Hematopoietic multipotent progenitor cell treated with erythropoietin and hydrocortisone succinate and interleukin-3 and kit ligand, for 4 days (in vitro differentiated cells): ENCODE data around the gene ALK.
"Not testable (repeated sequence)": the region's sequence is repeated elsewhere in the genome, so short reads cannot be mapped to it uniquely, and the experiment has no call there.

Source experiments
- DNase-seq: peaks from one replicate; pipeline ENCODE4 v3.0.0-alpha.2; 2015

The ALK gene

GRCh38 chr2:29262681-29263260, 658.6 kb downstream of the ALK start:
- peak; percentile 9 for DNase-seq

GRCh38 chr2:29261003-29261402, 660.4 kb downstream of the ALK start:
- DNase-seq, result no peak

GRCh38 chr2:29260142-29260772, 661.1 kb downstream of the ALK start:
- DNase-seq, result no peak

DNA sequence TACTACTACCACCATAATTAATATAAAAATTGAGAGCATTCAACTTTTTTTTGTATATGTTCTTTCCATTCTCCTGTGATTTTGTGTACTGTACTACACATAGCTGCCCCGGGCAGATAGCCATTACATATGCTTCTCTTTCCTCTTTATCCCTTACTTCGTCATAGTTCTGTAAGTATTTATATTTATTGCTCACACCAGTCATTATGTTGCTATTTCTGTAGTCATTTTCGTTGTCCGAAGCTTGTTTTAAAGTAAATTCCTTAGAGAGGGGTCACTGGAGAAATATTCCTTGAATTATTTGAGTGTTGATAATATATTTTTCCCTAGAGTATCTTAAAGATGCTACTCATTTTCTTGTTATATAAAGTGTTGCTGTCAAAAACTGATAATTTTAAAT, 662.2 kb downstream of the ALK start:
- DNase-seq, result no peak

DNA sequence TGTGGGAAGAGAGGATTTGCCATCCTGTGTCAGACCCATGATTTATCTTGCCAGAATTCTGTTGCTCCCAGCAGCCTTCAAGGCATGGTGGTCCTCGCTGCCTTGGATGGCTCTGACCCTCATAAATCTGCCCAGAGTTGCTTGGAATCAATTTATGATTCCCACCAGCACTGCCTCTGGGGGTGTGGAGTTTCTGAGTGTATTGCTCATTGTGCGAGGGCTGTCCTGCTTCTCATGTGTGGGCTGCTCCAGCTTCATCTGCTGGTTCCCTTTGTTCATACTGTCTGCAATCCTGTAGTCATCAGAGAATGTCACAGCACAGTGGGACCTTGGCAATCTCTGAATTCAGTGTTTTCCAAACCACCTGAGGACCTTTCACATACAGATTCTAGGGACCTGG, 666.4 kb downstream of the ALK start:
- no peak for DNase-seq

DNA sequence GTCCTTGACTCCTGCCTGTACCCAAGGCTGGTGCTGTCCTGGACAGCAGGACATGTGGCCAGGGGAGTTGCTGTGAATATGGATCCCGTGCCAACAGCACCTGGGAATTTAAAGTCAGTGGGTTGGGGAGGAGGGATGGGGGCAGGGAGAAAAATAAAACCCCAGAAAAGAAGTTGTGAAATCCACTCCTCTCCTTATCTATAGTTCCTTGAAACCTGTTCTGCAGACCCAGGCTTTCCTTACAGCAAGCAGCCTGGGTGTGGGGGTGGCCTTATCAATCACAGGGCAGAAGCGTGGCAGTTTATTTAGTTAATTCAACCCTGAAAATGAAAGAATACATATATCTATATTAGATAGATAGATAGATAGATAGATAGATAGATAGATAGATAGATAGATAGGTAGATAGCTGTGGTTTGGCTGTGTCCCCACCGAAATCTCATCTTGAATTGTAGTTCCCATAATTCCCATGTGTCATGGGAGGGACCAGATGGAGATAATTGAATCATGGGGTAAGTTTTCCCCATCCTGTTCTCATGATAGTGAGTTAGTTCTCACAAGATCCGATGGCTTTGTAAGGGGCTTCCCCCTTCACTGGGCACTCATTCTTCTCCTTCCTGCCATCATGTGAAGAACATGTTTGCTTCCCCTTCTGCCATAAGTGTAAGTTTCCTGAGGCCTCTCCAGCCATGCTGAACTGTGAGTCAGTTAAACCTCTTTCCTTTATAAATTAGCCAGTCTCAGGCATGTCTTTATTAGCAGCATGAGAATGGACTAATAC, 667.7 kb downstream of the ALK start:
- not testable (repeated sequence) for DNase-seq

- DNase-seq, result no peak
These were observed 668.4 kb downstream of the ALK start for GRCh38 chr2:29253026-29253425.

DNA sequence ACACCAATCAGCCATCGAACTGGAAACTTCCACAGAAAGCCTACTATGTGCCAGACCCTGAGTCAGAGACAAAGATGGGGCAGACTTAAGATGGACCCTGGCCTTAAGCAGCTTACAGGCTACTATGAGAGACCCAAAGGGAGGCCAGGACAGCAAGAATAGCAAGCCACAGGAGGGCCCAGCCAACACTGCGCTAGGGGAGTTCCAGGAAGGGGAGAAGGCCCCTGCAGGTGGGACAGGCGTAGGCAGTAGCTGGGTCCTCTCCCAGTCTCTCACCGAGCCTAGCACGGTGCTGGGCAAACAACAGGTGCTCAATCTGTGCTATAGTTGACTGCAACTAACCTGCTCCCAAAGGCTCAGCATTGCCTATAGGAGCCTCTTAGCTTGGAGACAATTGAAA, 670.0 kb downstream of the ALK start:
- DNase-seq, result no peak

DNA sequence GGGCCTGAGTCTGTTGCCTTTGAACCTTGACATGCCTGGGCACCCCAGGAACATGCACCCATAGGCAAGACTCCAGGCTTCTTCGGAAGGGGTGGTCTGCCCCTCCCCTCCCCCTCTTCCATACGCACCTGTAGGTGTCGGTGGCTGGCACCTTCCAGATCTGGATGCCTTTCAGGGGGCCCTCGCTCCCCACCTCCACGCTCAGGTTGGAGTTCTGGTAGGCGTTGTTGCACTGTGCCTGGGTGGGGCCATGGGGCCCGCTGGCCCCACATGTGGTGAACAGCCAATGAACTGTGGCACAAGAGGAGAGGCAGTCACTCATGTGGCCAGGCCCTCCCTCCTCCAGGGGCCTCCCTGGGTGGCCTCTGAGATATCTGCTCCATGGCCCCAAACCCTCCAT, 670.4 kb downstream of the ALK start:
- DNase-seq, result no peak

- DNase-seq, result no peak
These were observed 671.6 kb downstream of the ALK start for GRCh38 chr2:29249666-29250253.

DNA sequence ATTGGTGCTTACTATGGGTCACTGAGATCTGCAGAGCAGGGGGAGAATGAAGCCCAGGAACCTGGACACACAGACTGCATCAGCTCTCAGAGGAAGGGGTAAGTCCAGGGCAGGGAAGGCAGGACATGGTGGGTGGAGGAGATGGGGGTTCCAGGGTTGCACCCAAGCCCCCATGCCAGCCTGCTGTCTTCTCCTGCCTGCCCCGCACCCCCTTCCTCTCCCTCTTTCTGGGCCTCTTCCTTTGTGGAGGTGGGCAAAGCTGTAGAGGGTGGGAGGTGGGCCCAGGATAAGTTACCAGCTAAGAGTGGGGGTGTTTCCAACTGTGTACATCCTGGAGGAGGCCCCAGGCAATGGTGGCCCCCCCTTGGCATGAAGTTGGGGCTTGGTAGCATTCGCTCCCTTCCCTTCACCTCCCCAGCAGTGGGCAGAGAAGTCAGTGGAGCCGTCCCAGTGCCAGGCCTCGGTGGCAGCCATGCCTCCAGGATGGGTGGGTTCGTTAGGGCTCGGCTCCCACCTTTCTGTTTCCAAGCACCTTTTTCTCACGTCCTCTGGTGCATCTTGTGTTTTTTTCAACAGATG, 674.0 kb downstream of the ALK start:
- DNase-seq, result no peak

DNA sequence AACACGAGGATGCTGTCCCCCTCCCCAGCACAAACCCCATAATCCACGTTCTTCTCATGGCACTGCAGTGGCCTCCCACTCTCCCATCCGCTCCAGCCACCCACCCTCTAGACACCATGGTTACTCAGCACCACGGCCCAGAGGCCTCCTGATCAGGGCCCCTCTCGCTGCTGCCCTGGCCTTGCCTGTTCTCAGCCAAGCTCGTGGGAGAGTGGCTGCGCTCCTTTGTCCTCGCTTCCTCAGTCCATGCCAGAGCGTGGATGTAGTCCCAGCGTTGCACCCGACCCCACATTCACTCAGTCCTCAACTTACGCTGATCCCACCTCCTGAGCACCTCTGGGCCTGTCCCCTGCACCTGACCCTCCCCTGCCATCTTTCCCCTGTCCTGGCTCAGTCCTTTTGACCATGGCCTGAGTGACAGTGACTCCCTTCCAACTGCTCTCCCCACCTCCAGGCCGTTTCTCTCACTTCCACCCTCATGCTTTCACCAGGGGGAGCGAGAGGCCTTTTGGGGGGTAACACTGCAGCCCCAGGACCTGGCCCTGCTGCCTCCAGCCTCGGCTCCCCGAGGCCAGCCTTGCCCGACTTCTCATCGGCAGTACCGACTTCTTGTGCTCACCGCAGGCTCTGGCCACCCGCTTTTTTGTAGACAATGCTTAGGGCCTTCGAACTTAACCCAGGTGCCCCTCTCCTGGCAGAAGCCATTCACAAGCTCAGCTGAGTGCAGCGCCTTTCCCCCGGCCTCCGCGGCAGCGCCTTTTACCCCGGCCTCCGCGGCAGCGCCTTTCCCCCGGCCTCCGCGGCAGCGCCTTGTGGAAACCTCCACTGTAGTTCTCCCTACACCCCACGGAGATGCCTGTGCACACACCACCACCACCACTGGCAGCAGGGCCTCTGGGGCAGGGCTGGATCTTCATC, 674.7 kb downstream of the ALK start:
- DNase-seq, result no peak

DNA sequence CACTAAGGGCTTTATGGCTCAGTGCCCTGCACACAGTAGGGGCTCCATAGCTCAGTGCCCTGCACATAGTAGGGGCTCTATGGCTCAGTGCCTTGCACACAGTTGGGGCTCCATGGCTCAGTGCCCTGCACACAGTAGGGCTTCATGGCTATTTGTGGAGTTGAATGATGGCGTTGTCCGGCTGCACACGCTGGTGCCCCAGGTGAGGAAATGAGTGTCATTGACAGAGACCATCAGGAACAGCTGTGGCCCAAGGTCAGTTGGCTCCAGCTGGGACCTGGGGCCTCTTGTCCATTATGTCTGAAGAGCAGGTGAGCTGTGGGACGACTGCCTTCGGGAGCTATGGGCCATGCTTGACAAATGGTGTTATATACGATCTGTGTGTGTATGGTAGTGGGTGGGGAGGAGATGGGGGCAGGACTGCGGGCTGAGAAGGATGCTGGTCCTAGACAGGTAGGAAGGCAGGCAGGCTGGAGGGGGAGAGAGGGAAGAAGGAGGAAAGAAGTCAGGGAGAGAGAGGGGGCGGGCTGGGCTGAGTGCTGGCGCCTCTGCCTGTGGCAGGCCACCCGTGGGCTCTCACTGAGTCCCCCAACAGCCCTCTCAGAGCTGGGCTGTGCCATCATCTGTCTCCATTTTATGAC, 675.5 kb downstream of the ALK start:
- DNase-seq, result peak; percentile 11

GRCh38 chr2:29245035-29245741, 676.2 kb downstream of the ALK start:
- not testable (repeated sequence) for DNase-seq

DNA sequence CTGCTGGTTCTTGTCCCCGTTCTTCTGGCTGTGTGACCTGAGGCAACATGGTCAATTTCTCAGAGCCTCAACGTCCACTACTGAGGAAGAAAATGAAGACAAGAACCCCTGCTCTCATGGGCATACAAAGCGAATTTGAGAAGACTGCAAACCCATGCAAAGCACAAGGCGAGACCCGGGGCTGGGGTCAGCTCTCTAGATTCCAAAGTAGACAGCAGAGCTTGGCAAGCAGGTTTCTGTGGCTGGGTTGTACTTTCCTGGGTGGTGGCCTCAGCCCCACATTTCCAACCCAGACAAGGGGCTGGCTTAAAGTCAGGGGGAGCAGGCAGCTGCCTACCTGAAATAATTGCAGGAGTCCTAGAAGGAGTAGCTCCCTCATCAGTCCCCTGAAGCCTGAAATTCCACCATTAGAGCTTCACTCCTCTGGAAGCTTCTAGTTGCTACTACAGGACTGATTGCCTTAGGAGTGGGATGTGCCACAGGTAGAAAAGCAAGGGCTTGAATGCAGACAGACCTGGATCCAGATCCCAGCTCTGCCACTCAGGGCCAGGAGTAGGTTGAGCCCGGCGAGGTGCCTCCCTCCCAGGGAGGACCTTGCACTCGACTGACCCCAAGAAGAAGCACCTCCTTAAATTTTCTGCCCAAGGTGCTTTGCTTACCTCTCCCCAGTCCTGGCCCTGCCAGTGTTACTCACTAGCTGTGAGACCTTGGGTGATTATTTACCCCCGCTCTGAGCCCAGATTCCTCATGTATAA, 678.6 kb downstream of the ALK start:
- no peak for DNase-seq

DNA sequence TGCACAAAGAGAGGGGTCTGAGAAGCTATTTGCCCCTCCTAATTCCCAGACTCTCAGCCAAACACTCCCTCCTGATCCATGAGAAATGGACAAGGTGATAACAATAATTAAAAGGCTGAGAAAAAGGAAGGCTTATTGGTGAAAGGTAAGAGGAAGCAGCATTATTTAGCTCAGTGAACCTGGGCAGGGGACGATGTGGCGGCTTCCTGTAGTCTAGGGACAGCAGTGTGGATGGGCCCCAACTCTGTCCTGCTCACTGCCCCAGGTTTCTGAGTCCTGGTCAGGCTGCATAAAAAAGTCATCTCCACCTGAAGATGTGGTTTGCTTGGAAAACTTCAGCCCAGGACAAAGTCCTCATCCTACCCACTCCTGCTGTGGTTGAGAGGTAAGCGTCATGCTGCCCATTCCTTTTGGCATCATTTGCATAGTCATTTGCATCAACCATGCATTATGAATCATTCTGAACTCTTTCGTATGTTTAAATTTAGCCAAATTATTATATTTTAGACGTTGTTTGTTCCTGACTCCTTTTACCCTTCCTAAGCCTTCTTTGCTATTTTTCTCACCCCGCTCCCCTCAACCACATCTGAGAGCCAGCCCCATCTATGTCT, 679.3 kb downstream of the ALK start:
- DNase-seq, result no peak

- DNase-seq, result no peak
These were observed 680.0 kb downstream of the ALK start for GRCh38 chr2:29241341-29241740.

DNA sequence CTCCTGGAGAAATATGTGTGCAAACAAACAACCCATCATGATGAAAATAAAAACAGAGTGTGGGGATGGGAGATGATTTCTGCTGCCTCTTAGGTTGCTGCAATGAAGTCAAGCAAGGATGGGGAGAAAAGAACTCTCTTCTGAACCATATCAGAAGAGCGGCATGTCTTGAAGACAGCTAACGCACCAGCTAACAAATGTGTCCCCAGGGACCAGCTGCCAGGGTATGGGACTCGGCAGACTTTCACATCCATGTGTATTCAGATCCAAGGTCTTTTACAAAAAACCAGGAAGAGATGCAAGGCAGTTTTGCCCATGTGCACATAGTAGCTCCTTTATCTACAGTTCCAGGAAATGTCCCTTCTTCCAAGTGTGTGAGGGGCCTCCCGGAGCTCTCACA, 680.8 kb downstream of the ALK start:
- DNase-seq, result no peak

DNA sequence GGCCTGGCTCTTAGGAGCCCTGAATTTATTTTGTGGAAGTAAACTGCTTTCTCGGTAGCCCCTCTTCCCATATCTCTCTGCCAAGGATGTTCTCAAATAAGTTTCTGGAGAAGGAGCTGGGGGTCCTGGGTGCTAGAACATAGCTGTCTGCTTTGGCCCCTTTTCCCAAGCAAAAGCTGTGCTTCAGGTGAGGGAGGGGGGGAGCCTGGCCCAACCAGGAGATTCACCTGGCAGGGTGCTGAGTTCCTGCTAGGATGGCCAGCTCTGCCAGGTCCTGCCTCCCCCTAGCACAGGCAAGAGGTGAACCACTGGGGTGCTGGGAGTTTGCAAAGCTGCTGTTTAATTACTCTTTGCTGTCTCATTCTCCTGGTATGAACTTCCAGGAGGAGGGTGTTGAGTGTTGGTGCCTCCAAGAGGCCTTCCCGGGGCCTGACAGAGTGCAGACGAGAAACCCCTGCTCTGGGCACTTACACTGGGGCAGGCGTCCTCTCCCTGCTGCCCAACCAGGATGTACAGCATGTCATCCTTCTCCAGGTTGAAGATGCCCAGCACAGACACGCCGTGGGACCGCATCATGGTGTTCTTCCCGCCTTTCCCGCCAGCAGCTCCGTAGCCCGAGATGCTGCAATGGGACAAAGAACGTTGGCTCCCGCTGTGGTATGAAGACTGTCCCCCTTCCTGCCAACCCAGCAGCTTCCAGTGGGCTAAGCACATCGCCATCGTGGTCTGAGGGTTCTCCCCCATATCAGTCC, 682.0 kb downstream of the ALK start:
- DNase-seq, result no peak
